ENCODE measurements around the gene EPB42. TPM values are rescaled to one million over a fixed set of nuclear protein-coding genes. Genes with fewer than 3 reads are reported as not detected.
A peak's percentile ranks its signal among the peaks of the same experiment; 100 is the strongest.

EPB42 gene
- total RNA-seq, 1 donor from 2014 or later, result not detected

- TF ChIP-seq CTCF (IDR thresholded peaks at IDR 0.05; ENCODE audit: insufficient read depth, low read length, poor library complexity, severe bottlenecking), result no peak
- DNase-seq (ENCODE audit: low read depth), result no peak
- no peaks in the 10 kb centered on the region for H3K36me3 ChIP-seq (ENCODE audit: control insufficient read depth, insufficient read depth, low read length)
- no peak overlapping the region for H3K4me3 ChIP-seq (ENCODE audit: low read depth, low read length)
- peaks cover 2% of the 10 kb centered on the region for H3K27me3 ChIP-seq (ENCODE audit: control insufficient read depth, insufficient read depth, low read length)
Observed at GRCh38 chr15:43219929-43220928, 589 bp downstream of the EPB42 start.

- H3K27me3 ChIP-seq (ENCODE audit: control insufficient read depth, insufficient read depth, low read length), result peaks cover 2% of the 10 kb centered on the region
- no peak for DNase-seq (ENCODE audit: low read depth)
- peak; percentile 34 for TF ChIP-seq CTCF (IDR thresholded peaks at IDR 0.05; ENCODE audit: insufficient read depth, low read length, poor library complexity, severe bottlenecking)
- H3K4me3 ChIP-seq (ENCODE audit: low read depth, low read length), result no peak overlapping the region
- H3K36me3 ChIP-seq (ENCODE audit: control insufficient read depth, insufficient read depth, low read length), result no peaks in the 10 kb centered on the region
Observed at GRCh38 chr15:43218908-43219706, 1.7 kb downstream of the EPB42 start.

- Histone ChIP-seq H3K27me3 (ENCODE audit: control insufficient read depth, insufficient read depth, low read length) (peaks cover 2% of the 10 kb centered on the region), H3K36me3 (ENCODE audit: control insufficient read depth, insufficient read depth, low read length) (no peaks in the 10 kb centered on the region), H3K4me3 (ENCODE audit: low read depth, low read length) (no peak overlapping the region)
- TF ChIP-seq CTCF (IDR thresholded peaks at IDR 0.05; ENCODE audit: insufficient read depth, low read length, poor library complexity, severe bottlenecking), result no peak
- DNase-seq (ENCODE audit: low read depth), result no peak
Observed at GRCh38 chr15:43215961-43216360, 4.9 kb downstream of the EPB42 start.

- Histone ChIP-seq H3K27me3 (ENCODE audit: control insufficient read depth, insufficient read depth, low read length) (peaks cover 12% of the 10 kb centered on the region), H3K36me3 (ENCODE audit: control insufficient read depth, insufficient read depth, low read length) (no peaks in the 10 kb centered on the region), H3K4me3 (ENCODE audit: low read depth, low read length) (no peak overlapping the region)
- DNase-seq (ENCODE audit: low read depth), result no peak
- no peak for TF ChIP-seq CTCF (IDR thresholded peaks at IDR 0.05; ENCODE audit: insufficient read depth, low read length, poor library complexity, severe bottlenecking)
Observed at GRCh38 chr15:43214592-43215295, 6.1 kb downstream of the EPB42 start.

GRCh38 chr15:43214169-43214568, 6.6 kb downstream of the EPB42 start:
- Histone ChIP-seq H3K27me3 (ENCODE audit: control insufficient read depth, insufficient read depth, low read length) (peaks cover 15% of the 10 kb centered on the region), H3K4me3 (ENCODE audit: low read depth, low read length) (no peak overlapping the region), H3K36me3 (ENCODE audit: control insufficient read depth, insufficient read depth, low read length) (no peaks in the 10 kb centered on the region)
- no peak for TF ChIP-seq CTCF (IDR thresholded peaks at IDR 0.05; ENCODE audit: insufficient read depth, low read length, poor library complexity, severe bottlenecking)
- DNase-seq (ENCODE audit: low read depth), result no peak
